ENCODE data around the gene ZMAT2.

The ZMAT2 gene

DNA sequence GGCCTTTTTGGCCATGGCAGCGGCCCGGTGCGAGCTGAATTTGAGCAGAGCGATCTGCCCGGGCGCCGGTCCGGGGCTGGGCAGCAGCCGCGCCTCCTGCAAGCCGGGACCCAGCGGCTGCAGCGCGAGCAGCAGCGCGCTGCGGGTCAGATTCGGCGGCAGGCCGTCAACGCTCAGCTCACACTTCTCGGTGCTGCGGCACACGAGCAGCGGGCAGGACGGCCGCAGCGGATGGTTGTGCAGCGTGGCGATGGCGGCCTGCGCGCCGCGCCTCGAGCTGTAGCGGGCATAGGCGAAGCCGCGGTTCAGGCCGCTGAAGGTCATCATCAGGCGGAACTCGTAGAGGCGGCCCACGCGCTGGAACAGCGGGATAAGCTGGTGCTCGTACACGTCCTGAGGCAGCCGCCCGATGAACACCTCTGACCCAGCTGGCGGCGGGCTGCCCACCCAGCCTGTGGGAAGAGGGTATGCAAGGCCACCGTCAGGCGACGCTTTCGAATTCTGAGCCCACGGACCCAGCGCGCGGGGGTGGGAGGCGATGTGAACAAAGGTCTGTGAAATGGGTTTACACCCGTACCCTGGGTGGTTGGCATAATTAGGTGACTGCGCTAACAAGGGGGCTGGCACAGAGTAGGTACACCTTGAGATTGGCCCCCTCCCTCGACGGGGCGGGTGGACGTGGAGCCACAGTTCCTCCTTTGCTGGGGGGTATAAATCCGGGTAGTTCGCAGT is 27.6 kb upstream of the ZMAT2 start:
- peak; percentile 13 for DNase-seq (ENCODE audit: low read depth)
- no peak for TF ChIP-seq CTCF (IDR thresholded peaks at IDR 0.05; ENCODE audit: low read length, missing control alignments)

DNA sequence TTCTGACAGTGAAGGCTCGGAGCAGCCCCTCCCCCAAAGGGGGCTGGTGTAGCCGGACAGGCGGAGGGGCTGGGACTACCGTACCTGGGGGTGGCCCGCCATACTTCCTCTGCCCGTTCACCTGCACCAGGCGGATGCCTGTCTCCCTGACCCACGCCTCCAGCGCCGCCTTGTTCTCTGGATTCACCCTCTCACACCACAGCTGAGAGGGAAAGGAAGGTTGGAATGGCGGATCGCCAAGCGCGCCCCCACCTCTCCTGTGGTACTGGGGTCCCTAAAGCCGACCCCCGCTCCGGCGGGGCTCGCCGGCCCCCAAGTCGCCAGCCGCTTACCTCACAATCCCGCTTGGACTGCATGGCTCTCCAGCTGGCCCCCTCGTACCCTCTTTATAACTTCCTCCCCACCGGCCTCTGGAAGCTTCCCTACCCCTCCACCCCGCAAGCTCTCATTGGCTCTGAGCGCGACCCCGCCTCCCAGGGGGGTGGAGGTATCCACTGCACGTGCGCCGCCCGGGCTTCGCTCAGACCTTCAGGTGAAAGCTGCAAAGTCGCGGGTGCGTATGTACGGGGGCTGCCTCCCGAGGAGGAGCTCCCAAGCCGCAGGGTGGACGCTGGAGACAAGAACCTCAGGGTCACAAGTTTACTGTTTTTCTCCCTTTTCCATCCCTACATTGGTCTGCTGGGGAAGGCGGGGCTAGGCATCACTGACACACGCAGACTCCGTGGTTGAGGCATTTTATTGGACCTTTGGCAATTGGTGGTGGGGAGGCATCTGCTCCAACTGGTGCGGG is 26.9 kb upstream of the ZMAT2 start, which contains the start of gene DND1:
Gene DND1, minus strand, starts transcription at position 390 of the 790 bp plus-strand sequence. Its CDS starts 34 bp downstream, at position 356.
- no peak for TF ChIP-seq CTCF (IDR thresholded peaks at IDR 0.05; ENCODE audit: low read length, missing control alignments)
- no peak within 1 kb of the TSS for H3K4me3 ChIP-seq (replicated peaks; ENCODE audit: low read depth, low read length)
- DNase-seq (ENCODE audit: low read depth): no peak

More for the DNA sequence above, 27.6 kb upstream of the ZMAT2 start:
- H3K4me3 ChIP-seq (replicated peaks; ENCODE audit: low read depth, low read length): no peak overlapping the region

GRCh38 chr5:140674211-140674610 is 26.0 kb upstream of the ZMAT2 start:
- no peak for TF ChIP-seq CTCF (IDR thresholded peaks at IDR 0.05; ENCODE audit: low read length, missing control alignments)
- no peak for DNase-seq (ENCODE audit: low read depth)

DNA sequence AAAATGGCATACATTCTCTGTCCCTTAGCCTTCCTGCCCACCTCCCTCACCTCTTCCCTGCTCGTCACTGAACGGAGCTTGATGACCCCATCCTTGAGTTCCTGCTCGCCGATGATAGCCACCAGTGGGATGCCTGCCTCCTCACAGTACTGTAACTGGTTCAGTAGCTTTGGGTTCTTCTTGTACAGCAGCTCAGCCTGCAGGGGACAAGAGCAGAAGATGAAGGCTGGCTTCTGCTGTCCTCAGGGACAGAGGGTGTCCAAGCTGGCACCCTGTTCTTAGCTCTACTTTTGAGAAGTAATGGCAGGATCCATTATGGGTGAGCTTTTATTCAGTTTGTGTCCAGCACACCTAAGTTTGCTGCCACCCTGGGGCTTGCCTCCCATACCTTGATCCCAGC is 25.6 kb upstream of the ZMAT2 start:
- TF ChIP-seq CTCF (IDR thresholded peaks at IDR 0.05; ENCODE audit: low read length, missing control alignments): no peak
- no peak for DNase-seq (ENCODE audit: low read depth)
- H3K4me3 ChIP-seq (replicated peaks; ENCODE audit: low read depth, low read length): no peak overlapping the region

More at GRCh38 chr5:140674211-140674610, 26.0 kb upstream of the ZMAT2 start:
- no peak overlapping the region for H3K4me3 ChIP-seq (replicated peaks; ENCODE audit: low read depth, low read length)

DNA sequence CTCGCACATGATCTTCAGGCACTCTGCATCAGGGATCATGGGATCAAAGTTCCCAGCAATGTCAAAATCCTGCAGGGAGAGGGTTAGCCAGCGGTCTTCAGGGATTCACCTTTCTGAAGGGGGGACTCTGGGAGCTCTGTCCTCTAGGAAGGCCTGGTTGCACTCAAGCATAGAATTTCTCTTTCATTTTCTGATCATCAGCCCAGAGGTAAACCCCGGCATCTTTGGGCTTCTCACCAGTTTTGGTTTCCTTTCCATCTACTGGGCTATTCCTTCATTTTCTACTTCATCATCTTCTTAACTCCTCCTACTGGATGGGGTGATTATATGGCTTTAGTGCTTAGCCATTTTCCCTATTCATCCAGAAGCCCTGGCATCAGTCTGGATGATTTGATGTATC is 22.3 kb upstream of the ZMAT2 start:
- H3K4me3 ChIP-seq (replicated peaks; ENCODE audit: low read depth, low read length): no peak overlapping the region
- TF ChIP-seq CTCF (IDR thresholded peaks at IDR 0.05; ENCODE audit: low read length, missing control alignments): no peak
- no peak for DNase-seq (ENCODE audit: low read depth)

DNA sequence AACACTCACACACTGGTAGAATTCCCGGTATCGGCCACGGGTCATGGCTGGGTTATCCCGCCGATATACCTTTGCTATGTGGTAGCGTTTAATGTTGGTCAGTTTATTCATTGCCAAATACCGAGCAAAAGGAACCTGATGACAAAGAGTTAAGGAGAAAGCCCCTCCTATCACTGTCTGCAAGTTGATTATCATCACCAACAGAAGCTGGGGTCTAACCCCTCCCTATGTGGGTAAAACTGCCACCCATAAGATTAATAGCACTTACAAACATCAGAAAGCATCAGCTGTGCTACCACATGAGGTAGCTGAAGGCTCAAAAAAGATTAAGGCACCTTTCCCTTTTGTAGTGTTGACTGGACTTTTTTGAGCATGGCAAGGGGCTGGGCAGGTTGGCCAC is 21.3 kb upstream of the ZMAT2 start:
- H3K4me3 ChIP-seq (replicated peaks; ENCODE audit: low read depth, low read length): no peak overlapping the region
- no peak for TF ChIP-seq CTCF (IDR thresholded peaks at IDR 0.05; ENCODE audit: low read length, missing control alignments)

More for the DNA sequence above, 21.3 kb upstream of the ZMAT2 start:
- DNase-seq (ENCODE audit: low read depth): no peak

All from fibroblast of pulmonary artery (primary cell).